ENCODE data around the gene NDUFB2. TPM values are rescaled to one million over a fixed set of nuclear protein-coding genes. Genes with fewer than 3 reads are reported as not detected.
A peak's percentile ranks its signal among the peaks of the same experiment; 100 is the strongest.

Gene NDUFB2
- total RNA-seq, 1 experiment from 2014 or later: 296 TPM

GRCh38 chr7:140649556-140650205, 46.8 kb upstream of the NDUFB2 start:
- Histone ChIP-seq H3K27ac (ENCODE audit: low read length) (no peak overlapping the region), H4K20me1 (ENCODE audit: low read length) (no peaks in the 10 kb centered on the region), H3K9me3 (ENCODE audit: low read length) (no peaks in the 10 kb centered on the region), H3K4me1 (ENCODE audit: insufficient read depth, low read length) (peaks cover 17% of the 10 kb centered on the region), H3K9me2 (replicated peaks; ENCODE audit: low read length) (no peaks in the 10 kb centered on the region), H3F3A (ENCODE audit: low read length, unreplicated experiment) (no peaks in the 10 kb centered on the region), H2AFZ (ENCODE audit: low read length) (peak overlapping the region; percentile 24; the same call in 1 of the 2 replicates), H3K4me2 (ENCODE audit: low read length) (peak overlapping the region; percentile 42; the same call in 1 of the 2 replicates), H3K27me3 (ENCODE audit: low read length) (no peaks in the 10 kb centered on the region), H3K79me2 (ENCODE audit: low read length) (no peaks in the 10 kb centered on the region), H3K36me3 (ENCODE audit: low read depth, low read length) (no peaks in the 10 kb centered on the region), H3K9ac (ENCODE audit: low read length) (no peak overlapping the region), H3K4me3 (ENCODE audit: low read length) (no peak overlapping the region)
- ChIA-PET POLR2A (ENCODE audit: unreplicated experiment) (interaction anchor here (0.7 kb wide), 1 partner anchor 142 kb away, joined by 3 read pairs; no protein-coding TSS in a partner anchor), CTCF (interaction anchor here (0.6 kb wide), 1 partner anchor 107 kb away, joined by 3 read pairs; no protein-coding TSS in a partner anchor)
- no TSS peak for BruUV-seq (replicated peaks)
- DNase-seq: peak; percentile 53
- peak; percentile 66 for ATAC-seq
- TF ChIP-seq CTCF (conservative IDR thresholded peaks at IDR 0.05; ENCODE audit: low read depth, low read length) (no peak), EZH2phosphoT487 (IDR thresholded peaks at IDR 0.05; ENCODE audit: borderline replicate concordance, low read length) (no peak), EZH2 (IDR thresholded peaks at IDR 0.05; ENCODE audit: low read length, unreplicated experiment) (no peak)
- intact Hi-C loops (cut with micrococcal nuclease): loop anchor here (5.0 kb wide), 1 partner anchor 42 kb away; no protein-coding TSS in a partner anchor

- no peaks in the 10 kb centered on the region for H3F3A ChIP-seq (ENCODE audit: low read length, unreplicated experiment)
- no peak for TF ChIP-seq EZH2phosphoT487 (IDR thresholded peaks at IDR 0.05; ENCODE audit: borderline replicate concordance, low read length)
- TF ChIP-seq CTCF (conservative IDR thresholded peaks at IDR 0.05; ENCODE audit: low read depth, low read length): no peak
- TF ChIP-seq EZH2 (IDR thresholded peaks at IDR 0.05; ENCODE audit: low read length, unreplicated experiment): no peak
- no TSS peak for BruUV-seq (replicated peaks)
- no peaks in the 10 kb centered on the region for H3K27me3 ChIP-seq (ENCODE audit: low read length)
- H3K4me2 ChIP-seq (ENCODE audit: low read length): no peak overlapping the region
- H3K9me3 ChIP-seq (ENCODE audit: low read length): no peaks in the 10 kb centered on the region
- ChIA-PET POLR2A (ENCODE audit: unreplicated experiment) (interaction anchor here (0.7 kb wide), 1 partner anchor 143 kb away, joined by 3 read pairs; no protein-coding TSS in a partner anchor), CTCF (interaction anchor here (0.6 kb wide), 1 partner anchor 107 kb away, joined by 3 read pairs; no protein-coding TSS in a partner anchor)
- intact Hi-C loops (cut with micrococcal nuclease): loop anchor here (5.0 kb wide), 1 partner anchor 43 kb away; no protein-coding TSS in a partner anchor
- no peaks in the 10 kb centered on the region for H3K36me3 ChIP-seq (ENCODE audit: low read depth, low read length)
- DNase-seq: no peak
- H2AFZ ChIP-seq (ENCODE audit: low read length): no peak overlapping the region
- no peaks in the 10 kb centered on the region for H3K79me2 ChIP-seq (ENCODE audit: low read length)
- ATAC-seq: no peak
- peaks cover 17% of the 10 kb centered on the region for H3K4me1 ChIP-seq (ENCODE audit: insufficient read depth, low read length)
- no peak overlapping the region for H3K27ac ChIP-seq (ENCODE audit: low read length)
- no peaks in the 10 kb centered on the region for H3K9me2 ChIP-seq (replicated peaks; ENCODE audit: low read length)
- H3K9ac ChIP-seq (ENCODE audit: low read length): no peak overlapping the region
- no peak overlapping the region for H3K4me3 ChIP-seq (ENCODE audit: low read length)
- H4K20me1 ChIP-seq (ENCODE audit: low read length): no peaks in the 10 kb centered on the region
These were observed 46.1 kb upstream of the NDUFB2 start for GRCh38 chr7:140650367-140650766.
